Measurements from ENCODE around the gene DTNBP1.

DNA sequence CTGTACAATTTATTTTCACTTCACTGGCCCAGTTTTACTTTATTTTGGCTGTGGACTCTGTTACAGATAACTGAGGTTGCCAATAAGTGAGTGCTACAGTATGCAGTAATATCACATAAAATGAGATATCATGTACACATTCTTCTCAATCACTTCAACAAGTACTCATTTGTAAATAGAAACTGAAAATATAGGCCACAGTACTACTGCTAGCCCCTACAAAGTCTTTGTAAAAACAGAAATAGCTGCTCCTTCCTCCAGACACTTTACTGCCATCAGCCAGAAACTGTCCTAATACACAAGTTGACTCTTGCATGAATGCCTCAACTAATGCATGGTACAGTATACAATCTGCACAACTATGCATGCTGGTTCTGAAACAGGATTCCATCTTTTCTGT, 9.2 kb downstream of the DTNBP1 start:
- TF ChIP-seq, protein P1, sequence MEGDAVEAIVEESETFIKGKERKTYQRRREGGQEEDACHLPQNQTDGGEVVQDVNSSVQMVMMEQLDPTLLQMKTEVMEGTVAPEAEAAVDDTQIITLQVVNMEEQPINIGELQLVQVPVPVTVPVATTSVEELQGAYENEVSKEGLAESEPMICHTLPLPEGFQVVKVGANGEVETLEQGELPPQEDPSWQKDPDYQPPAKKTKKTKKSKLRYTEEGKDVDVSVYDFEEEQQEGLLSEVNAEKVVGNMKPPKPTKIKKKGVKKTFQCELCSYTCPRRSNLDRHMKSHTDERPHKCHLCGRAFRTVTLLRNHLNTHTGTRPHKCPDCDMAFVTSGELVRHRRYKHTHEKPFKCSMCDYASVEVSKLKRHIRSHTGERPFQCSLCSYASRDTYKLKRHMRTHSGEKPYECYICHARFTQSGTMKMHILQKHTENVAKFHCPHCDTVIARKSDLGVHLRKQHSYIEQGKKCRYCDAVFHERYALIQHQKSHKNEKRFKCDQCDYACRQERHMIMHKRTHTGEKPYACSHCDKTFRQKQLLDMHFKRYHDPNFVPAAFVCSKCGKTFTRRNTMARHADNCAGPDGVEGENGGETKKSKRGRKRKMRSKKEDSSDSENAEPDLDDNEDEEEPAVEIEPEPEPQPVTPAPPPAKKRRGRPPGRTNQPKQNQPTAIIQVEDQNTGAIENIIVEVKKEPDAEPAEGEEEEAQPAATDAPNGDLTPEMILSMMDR (IDR thresholded peaks at IDR 0.05; ENCODE audit: low read length): no peak
- TF ChIP-seq EZH2 (optimal IDR thresholded peaks at IDR 0.05; ENCODE audit: low read depth, low read length): no peak
